Measurements from ENCODE around the gene DNAAF1.

DNAAF1 gene

GRCh38 chr16:84184775-84185174 is 39.7 kb downstream of the DNAAF1 start:
- TF ChIP-seq ZFX (IDR thresholded peaks at IDR 0.05; ENCODE audit: borderline replicate concordance) = no peak
- TF ChIP-seq, protein P1, sequence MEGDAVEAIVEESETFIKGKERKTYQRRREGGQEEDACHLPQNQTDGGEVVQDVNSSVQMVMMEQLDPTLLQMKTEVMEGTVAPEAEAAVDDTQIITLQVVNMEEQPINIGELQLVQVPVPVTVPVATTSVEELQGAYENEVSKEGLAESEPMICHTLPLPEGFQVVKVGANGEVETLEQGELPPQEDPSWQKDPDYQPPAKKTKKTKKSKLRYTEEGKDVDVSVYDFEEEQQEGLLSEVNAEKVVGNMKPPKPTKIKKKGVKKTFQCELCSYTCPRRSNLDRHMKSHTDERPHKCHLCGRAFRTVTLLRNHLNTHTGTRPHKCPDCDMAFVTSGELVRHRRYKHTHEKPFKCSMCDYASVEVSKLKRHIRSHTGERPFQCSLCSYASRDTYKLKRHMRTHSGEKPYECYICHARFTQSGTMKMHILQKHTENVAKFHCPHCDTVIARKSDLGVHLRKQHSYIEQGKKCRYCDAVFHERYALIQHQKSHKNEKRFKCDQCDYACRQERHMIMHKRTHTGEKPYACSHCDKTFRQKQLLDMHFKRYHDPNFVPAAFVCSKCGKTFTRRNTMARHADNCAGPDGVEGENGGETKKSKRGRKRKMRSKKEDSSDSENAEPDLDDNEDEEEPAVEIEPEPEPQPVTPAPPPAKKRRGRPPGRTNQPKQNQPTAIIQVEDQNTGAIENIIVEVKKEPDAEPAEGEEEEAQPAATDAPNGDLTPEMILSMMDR (IDR thresholded peaks at IDR 0.05) = no peak
- H3K27ac ChIP-seq = no peak overlapping the region

- H3K27ac ChIP-seq = 0 out of 2 replicates have a peak within 1 kb of the TSS, but pooled peaks have one; percentile 30
Observed at GRCh38 chr16:84186685-84187437, 41.8 kb downstream of the DNAAF1 start, which contains the start of gene TAF1C. TSS of gene TAF1C (minus strand) at chr16:84187057. CDS start at chr16:84184988, 2,069 bp downstream.

DNA sequence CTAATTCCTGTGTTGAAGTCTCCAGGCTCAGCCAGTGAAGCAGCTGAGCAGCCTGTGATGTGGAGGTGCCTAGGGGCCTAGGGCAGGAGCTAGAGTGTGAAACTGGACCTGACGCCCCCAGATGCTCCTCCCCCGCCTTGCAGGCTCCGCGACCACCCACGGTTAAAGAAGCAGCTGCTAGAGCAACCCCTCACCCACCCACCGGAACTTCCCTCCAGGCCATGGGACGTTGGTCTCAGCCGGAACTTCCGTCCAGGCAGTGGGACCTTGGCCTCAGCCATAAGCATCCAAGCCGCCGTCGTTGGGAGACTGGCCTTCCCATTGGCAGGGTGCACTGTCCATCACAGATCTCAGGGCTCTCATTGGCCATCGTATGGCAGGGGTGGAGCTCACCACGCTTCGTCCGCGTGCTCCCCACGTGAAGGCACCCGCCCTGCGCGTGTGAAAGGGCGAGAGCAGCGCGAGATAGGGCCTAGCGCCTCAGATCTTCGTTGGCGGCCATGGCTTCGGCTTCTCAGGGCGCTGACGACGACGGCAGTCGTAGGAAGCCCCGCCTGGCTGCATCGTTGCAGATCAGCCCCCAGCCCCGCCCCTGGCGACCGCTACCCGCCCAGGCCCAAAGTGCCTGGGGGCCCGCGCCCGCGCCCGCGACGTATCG is 45.8 kb downstream of the DNAAF1 start, which contains the start of gene ADAD2:
ADAD2 (plus strand) TSS at position 427 of the 658 bp plus-strand sequence; CDS start at position 501, 74 bp downstream.
- TF ChIP-seq ZFX (IDR thresholded peaks at IDR 0.05; ENCODE audit: borderline replicate concordance) = no peak
- TF ChIP-seq, protein P1 (IDR thresholded peaks at IDR 0.05) = no peak
- H3K27ac ChIP-seq = no peak within 1 kb of the TSS

More at GRCh38 chr16:84186685-84187437, 41.8 kb downstream of the DNAAF1 start, which contains the start of gene TAF1C:
- TF ChIP-seq, protein P1 (IDR thresholded peaks at IDR 0.05) = peak; percentile 97
- TF ChIP-seq ZFX (IDR thresholded peaks at IDR 0.05; ENCODE audit: borderline replicate concordance) = no peak

GRCh38 chr16:84191466-84191865 is 46.4 kb downstream of the DNAAF1 start:
- TF ChIP-seq ZFX (IDR thresholded peaks at IDR 0.05; ENCODE audit: borderline replicate concordance) = no peak
- TF ChIP-seq, protein P1 (IDR thresholded peaks at IDR 0.05) = no peak

GRCh38 chr16:84193480-84193879 is 48.4 kb downstream of the DNAAF1 start:
- no peak for TF ChIP-seq ZFX (IDR thresholded peaks at IDR 0.05; ENCODE audit: borderline replicate concordance)
- TF ChIP-seq, protein P1 (IDR thresholded peaks at IDR 0.05) = no peak
- H3K27ac ChIP-seq = no peak overlapping the region

More at GRCh38 chr16:84191466-84191865, 46.4 kb downstream of the DNAAF1 start:
- H3K27ac ChIP-seq = no peak overlapping the region

DNA sequence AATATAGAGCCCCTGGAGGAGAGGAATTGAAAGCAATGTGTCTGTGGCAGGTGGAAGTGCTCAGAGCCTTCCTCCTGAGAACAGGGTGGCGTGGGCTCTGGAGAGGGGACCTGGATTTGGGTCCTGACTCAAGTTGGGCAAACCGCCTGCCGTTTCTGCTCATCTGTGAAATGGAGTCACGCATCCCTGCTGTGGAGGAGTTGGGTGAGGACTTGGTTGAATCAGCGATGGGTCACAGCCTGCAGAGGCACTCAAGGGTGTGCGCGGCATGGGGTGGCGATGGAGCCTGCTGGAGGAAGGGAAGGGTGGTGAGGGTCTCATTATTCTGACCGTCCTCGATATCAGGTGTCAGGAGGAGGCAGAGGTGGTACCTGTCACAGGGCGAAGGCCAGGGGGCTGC is 48.9 kb downstream of the DNAAF1 start:
- TF ChIP-seq, protein P1 (IDR thresholded peaks at IDR 0.05) = no peak
- no peak for TF ChIP-seq ZFX (IDR thresholded peaks at IDR 0.05; ENCODE audit: borderline replicate concordance)
- no peak overlapping the region for H3K27ac ChIP-seq
